ENCODE results near the gene WDFY2.

The WDFY2 gene

DNA sequence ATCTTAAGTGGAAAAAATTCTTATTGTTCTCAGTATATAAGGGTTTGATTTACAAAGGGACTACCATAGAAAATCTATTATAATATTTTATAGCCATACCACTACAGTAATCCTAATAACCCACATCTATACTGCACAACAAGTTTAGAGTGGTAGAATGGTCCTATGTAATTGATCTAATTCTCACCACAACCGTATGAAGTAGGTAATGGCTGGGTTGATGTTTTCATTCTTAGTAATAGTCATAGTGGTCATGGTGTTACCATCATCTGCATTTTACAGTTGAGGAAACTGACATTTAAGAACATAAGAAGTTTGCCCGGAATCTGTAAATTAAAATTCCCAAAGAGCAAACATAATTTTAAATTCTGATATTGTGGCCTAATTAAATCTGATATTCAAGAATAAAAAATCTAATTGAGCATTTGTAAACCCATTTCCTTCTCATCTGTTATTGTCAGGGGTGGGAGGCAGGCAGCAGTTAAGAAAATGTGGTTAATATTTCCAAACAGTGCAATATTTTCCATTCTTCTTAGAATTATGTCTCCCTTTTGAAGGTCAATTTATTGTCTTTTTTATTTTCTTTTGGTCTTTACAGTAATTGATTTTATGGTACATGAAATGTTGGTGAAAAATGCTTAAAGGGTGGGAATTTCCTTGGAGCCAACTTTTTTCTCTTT, 154.1 kb downstream of the WDFY2 start:
- peak overlapping the region; percentile 62 to 80 (median 66) for H3K27ac Mint-ChIP-seq

DNA sequence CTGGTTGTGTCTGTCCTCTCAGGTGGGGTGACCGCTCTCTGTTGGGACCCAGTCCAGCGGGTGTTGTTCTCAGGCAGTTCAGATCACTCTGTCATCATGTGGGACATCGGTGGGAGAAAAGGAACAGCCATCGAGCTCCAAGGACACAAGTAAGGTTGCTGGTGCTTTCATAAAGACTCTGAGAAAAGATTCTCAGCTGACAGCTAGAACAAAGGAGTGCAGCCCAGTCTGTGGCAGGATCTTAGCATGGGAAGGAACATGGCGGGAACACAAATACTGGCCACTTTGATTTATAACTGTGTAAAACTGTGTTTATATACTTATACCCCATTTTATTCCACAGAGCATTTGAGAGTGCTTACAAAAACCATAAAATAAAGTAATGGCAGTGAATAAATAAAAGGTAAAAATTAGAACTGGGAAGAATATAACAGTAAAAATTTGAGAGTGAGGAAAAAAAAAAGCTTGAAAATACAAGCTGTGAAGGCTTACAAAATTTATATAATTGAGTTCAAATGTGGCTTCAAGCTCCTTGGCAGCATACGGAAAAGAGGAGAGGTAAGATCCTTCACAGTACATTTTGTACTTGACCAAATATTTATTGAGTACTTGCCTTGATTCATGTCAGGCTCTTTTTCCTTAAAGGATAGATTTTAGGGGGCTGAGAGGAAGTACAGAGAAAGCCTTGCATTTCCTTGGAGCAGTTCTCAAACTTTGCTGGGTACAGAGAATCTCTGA, 154.9 kb downstream of the WDFY2 start:
- TF ChIP-seq, protein P1, sequence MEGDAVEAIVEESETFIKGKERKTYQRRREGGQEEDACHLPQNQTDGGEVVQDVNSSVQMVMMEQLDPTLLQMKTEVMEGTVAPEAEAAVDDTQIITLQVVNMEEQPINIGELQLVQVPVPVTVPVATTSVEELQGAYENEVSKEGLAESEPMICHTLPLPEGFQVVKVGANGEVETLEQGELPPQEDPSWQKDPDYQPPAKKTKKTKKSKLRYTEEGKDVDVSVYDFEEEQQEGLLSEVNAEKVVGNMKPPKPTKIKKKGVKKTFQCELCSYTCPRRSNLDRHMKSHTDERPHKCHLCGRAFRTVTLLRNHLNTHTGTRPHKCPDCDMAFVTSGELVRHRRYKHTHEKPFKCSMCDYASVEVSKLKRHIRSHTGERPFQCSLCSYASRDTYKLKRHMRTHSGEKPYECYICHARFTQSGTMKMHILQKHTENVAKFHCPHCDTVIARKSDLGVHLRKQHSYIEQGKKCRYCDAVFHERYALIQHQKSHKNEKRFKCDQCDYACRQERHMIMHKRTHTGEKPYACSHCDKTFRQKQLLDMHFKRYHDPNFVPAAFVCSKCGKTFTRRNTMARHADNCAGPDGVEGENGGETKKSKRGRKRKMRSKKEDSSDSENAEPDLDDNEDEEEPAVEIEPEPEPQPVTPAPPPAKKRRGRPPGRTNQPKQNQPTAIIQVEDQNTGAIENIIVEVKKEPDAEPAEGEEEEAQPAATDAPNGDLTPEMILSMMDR (IDR thresholded peaks at IDR 0.05; ENCODE audit: unreplicated experiment in 3 of 3) = no peak
- H3K27me3 Mint-ChIP-seq (ENCODE audit: low read depth) = no peaks in the 10 kb centered on the region
- H3K27ac Mint-ChIP-seq = peak overlapping the region; percentile 62 to 80 (median 66)
- no peak overlapping the region for H3K4me3 Mint-ChIP-seq
- no peaks in the 10 kb centered on the region for H3K9me3 Mint-ChIP-seq
- H3K36me3 Mint-ChIP-seq (ENCODE audit: low read depth) = peaks cover 22% of the 10 kb centered on the region
- H3K4me1 Mint-ChIP-seq = peaks cover 39% of the 10 kb centered on the region

More for the DNA sequence above, 154.1 kb downstream of the WDFY2 start:
- Mint-ChIP-seq H3K4me1 (peaks cover 39% of the 10 kb centered on the region), H3K36me3 (ENCODE audit: low read depth) (peaks cover 18% of the 10 kb centered on the region), H3K27me3 (ENCODE audit: low read depth) (no peaks in the 10 kb centered on the region), H3K9me3 (no peaks in the 10 kb centered on the region), H3K4me3 (no peak overlapping the region)
- TF ChIP-seq, protein P1 (IDR thresholded peaks at IDR 0.05; ENCODE audit: unreplicated experiment in 3 of 3) = no peak

DNA sequence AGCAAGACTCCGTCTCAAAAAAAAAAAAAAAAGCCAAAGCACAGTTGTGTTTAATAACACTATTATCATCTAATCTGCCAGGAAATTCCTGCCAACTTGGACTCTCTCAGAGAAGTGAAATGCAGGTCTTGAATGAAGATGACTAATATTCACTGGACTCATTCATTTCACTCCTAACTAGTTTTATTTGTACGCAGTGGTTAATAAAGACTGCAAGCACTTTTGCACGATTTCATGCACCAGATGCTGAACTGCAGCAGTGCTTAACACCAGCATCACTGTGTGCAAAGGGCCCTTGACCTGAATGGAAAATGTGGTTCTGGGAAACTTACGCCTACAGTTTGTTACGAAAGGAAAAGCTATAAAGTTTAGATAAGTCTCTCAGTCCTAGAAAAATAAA, 156.4 kb downstream of the WDFY2 start:
- H3K9me3 Mint-ChIP-seq = no peaks in the 10 kb centered on the region
- H3K4me3 Mint-ChIP-seq = no peak overlapping the region
- no peaks in the 10 kb centered on the region for H3K27me3 Mint-ChIP-seq (ENCODE audit: low read depth)
- peaks cover 24% of the 10 kb centered on the region for H3K36me3 Mint-ChIP-seq (ENCODE audit: low read depth)
- H3K4me1 Mint-ChIP-seq = peaks cover 39% of the 10 kb centered on the region
- TF ChIP-seq, protein P1 (IDR thresholded peaks at IDR 0.05; ENCODE audit: unreplicated experiment in 3 of 3) = no peak
- H3K27ac Mint-ChIP-seq = peak overlapping the region in 2 of 3 experiments; percentile 76 to 80

DNA sequence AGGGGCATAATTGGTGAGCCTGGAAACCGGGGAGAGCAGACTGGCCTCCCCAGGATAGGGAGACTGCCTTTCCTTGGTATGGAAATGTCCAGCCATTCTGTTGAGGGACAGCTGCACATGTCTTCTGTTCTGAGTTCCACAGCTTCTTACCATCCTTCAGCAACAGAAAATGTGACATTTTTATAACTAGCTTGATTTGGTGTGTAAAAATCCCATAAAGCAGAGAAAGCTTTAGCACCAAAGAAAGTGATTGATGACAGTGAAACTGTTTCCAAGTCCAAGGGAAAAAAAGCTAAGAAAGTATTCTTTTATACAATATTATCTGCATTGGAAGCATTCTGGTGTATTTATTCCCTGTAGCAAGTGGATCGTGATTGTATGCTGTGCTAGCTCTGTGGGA, 157.8 kb downstream of the WDFY2 start:
- Mint-ChIP-seq H3K4me1 (peaks cover 39% of the 10 kb centered on the region), H3K9me3 (no peaks in the 10 kb centered on the region), H3K27me3 (ENCODE audit: low read depth) (no peaks in the 10 kb centered on the region), H3K27ac (peak overlapping the region; percentile 32 to 80 (median 71)), H3K4me3 (no peak overlapping the region), H3K36me3 (ENCODE audit: low read depth) (peaks cover 21% of the 10 kb centered on the region)
- TF ChIP-seq, protein P1 (IDR thresholded peaks at IDR 0.05; ENCODE audit: unreplicated experiment in 3 of 3) = no peak

DNA sequence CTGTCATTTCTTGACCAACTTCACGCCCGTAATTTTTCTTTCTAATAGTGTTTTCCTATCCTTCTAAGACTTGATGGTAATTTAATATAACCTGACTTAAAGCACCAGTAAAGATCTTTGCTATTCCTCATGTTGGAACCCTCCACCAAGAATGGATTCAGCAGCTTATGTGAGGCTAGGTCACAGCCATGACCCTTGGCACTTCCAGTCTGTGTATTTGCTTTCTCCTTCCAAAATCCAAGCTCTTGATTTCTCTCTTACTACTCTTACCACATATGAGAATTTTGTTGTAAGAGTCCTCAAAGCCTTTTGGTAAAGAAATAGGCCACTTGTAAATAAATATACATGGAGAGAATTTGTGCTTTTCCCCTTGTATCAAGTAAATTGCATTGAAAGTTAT, 158.3 kb downstream of the WDFY2 start:
- Mint-ChIP-seq H3K27me3 (ENCODE audit: low read depth) (no peaks in the 10 kb centered on the region), H3K27ac (peak overlapping the region in 1 of 3 experiments; percentile 80), H3K4me3 (no peak overlapping the region), H3K36me3 (ENCODE audit: low read depth) (peaks cover 27% of the 10 kb centered on the region), H3K4me1 (peaks cover 39% of the 10 kb centered on the region), H3K9me3 (no peaks in the 10 kb centered on the region)
- TF ChIP-seq, protein P1 (IDR thresholded peaks at IDR 0.05; ENCODE audit: unreplicated experiment in 3 of 3) = no peak

All from nephron (organoid).